HL-60 (cell line): Measurements from ENCODE around the gene SPINK9.

Source experiments
- DNase-seq, 2 experiments: peaks; one replicate each; pipeline ENCODE4 v3.0.0-alpha.2; 2010 to 2020; ENCODE audit warnings: low read depth in 1 of 2, low spot score in 1 of 2
- H3K27ac ChIP-seq: fragments of 250-450 bp; sonication (Bioruptor Pico); replicated peaks from 2 replicates; pipeline ENCODE4 v1.5.1; 2020; ENCODE audit warnings: mild to moderate bottlenecking, moderate library complexity
- H3K27me3 ChIP-seq: fragments of 250-450 bp; sonication (Bioruptor Pico); 2 replicates; pipeline ENCODE4 v1.5.1; 2021; ENCODE audit warnings: mild to moderate bottlenecking, moderate library complexity; ENCODE audit not compliant: insufficient read depth, poor library complexity, severe bottlenecking
- H3K4me3 ChIP-seq: replicated peaks from 2 replicates; pipeline ENCODE4 v1.5.1; 2011; ENCODE audit warnings: mild to moderate bottlenecking, control low read depth, low read length; ENCODE audit not compliant: insufficient read depth
- GABPA ChIP-seq: IDR thresholded peaks from 2 replicates; pipeline ENCODE4 v1.6.1; 2012; ENCODE audit warnings: low read depth
- POLR2AphosphoS5 ChIP-seq: IDR thresholded peaks from 2 replicates; pipeline ENCODE4 v1.6.1; 2012; ENCODE audit warnings: low read depth
- SPI1 ChIP-seq: IDR thresholded peaks from 2 replicates; pipeline ENCODE4 v1.6.1; 2012; ENCODE audit warnings: low read depth, mild to moderate bottlenecking, borderline replicate concordance
- long read RNA-seq: library from polyadenylated mRNA; unstranded; transcript quantifications from one replicate; pipeline ENCODE4 v2.0.0, GENCODE V29; 2020
- TF ChIP-seq, protein P1 (sequence below): IDR thresholded peaks from one replicate; pipeline ENCODE4 v1.5.1; 2011; ENCODE audit warnings: low read length, control low read depth, inconsistent platforms; ENCODE audit not compliant: insufficient read depth
- TF ChIP-seq, protein P2 (sequence below): IDR thresholded peaks from 2 replicates; pipeline ENCODE4 v1.6.1; 2012; ENCODE audit warnings: low read depth; ENCODE audit not compliant: insufficient replicate concordance

The SPINK9 gene, protein sequence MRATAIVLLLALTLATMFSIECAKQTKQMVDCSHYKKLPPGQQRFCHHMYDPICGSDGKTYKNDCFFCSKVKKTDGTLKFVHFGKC
- long read RNA-seq: 0 reads

DNA sequence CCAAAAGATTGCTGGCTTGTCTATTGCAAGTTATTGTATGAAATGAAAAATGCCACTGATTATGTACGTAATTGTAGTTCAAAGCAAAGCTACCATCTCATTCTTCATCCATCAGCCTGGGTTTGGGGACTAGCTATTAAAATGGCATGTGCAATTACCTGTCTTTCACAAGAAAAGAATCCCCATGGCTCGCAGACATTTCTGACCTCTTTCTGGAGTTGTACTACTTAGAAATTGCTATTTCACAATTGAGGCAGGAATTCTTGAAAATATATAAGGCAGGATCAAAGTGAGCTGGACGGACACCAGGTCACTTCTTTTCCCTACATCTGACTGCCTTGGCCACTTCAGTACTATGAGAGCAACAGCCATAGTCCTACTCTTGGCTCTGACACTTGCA lies at the start of gene SPINK9:
Gene SPINK9 (plus strand): TSS at position 301 of the 400 bp plus-strand sequence. CDS start 55 bp downstream, at position 356.
- DNase-seq: no peak
- no peak within 1 kb of the TSS for H3K27ac ChIP-seq
- H3K27me3 ChIP-seq: no peaks in the 10 kb centered on the region
- TF ChIP-seq GABPA (no peak), SPI1 (no peak), POLR2AphosphoS5 (no peak)
- TF ChIP-seq, protein P1, sequence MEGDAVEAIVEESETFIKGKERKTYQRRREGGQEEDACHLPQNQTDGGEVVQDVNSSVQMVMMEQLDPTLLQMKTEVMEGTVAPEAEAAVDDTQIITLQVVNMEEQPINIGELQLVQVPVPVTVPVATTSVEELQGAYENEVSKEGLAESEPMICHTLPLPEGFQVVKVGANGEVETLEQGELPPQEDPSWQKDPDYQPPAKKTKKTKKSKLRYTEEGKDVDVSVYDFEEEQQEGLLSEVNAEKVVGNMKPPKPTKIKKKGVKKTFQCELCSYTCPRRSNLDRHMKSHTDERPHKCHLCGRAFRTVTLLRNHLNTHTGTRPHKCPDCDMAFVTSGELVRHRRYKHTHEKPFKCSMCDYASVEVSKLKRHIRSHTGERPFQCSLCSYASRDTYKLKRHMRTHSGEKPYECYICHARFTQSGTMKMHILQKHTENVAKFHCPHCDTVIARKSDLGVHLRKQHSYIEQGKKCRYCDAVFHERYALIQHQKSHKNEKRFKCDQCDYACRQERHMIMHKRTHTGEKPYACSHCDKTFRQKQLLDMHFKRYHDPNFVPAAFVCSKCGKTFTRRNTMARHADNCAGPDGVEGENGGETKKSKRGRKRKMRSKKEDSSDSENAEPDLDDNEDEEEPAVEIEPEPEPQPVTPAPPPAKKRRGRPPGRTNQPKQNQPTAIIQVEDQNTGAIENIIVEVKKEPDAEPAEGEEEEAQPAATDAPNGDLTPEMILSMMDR: no peak
- TF ChIP-seq, protein P2, sequence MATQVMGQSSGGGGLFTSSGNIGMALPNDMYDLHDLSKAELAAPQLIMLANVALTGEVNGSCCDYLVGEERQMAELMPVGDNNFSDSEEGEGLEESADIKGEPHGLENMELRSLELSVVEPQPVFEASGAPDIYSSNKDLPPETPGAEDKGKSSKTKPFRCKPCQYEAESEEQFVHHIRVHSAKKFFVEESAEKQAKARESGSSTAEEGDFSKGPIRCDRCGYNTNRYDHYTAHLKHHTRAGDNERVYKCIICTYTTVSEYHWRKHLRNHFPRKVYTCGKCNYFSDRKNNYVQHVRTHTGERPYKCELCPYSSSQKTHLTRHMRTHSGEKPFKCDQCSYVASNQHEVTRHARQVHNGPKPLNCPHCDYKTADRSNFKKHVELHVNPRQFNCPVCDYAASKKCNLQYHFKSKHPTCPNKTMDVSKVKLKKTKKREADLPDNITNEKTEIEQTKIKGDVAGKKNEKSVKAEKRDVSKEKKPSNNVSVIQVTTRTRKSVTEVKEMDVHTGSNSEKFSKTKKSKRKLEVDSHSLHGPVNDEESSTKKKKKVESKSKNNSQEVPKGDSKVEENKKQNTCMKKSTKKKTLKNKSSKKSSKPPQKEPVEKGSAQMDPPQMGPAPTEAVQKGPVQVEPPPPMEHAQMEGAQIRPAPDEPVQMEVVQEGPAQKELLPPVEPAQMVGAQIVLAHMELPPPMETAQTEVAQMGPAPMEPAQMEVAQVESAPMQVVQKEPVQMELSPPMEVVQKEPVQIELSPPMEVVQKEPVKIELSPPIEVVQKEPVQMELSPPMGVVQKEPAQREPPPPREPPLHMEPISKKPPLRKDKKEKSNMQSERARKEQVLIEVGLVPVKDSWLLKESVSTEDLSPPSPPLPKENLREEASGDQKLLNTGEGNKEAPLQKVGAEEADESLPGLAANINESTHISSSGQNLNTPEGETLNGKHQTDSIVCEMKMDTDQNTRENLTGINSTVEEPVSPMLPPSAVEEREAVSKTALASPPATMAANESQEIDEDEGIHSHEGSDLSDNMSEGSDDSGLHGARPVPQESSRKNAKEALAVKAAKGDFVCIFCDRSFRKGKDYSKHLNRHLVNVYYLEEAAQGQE: no peak
- H3K4me3 ChIP-seq: no peak within 1 kb of the TSS

DNA sequence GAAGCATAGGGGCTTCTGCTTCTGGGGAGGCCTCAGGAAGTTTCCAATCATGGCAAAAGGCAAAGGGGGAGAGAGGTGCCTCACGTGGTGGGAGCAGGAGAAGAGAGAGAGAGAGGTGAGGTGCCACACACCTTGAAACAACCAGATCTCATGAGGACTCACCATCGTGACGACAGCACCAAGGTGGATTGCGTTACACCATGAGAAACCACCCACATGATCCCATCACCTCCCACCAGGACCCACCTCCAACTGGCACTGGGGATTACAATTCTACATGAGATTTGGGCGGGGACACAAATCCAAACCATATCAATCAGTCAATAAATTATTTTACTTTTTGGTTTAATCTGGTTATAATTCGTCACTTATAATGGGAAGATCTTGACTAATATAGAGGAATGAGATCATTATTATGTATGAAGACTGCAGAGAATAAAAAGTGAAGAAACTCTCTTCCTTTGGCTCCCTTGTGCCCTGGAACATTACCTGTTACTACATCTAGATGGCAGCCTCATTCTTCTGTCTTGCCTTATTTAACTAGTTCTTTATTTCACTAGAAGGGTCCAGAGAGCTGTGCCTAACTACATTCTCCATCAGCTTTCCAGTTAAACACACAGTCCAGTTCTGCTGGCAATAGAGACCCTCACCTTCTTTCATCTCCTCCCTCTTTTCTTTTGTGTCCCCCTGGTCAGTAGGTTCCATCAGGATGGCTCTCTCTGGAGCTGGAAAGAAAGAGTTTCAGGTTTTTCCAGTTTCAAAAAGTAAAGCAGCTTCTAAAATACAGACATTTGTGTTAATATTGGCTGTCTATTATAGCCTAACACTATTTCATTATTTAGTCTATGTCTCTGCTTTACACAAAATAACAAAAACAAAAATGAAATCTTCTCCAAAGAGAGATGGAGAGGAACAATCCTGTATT lies 44.8 kb upstream of the SPINK9 start:
- Histone ChIP-seq H3K27me3 (no peaks in the 10 kb centered on the region), H3K27ac (no peak overlapping the region), H3K4me3 (no peak overlapping the region)
- no peak for TF ChIP-seq SPI1
- no peak for TF ChIP-seq POLR2AphosphoS5
- TF ChIP-seq, protein P1: peak; percentile 16
- TF ChIP-seq, protein P2: no peak
- no peak for TF ChIP-seq GABPA
- no peak for DNase-seq

DNA sequence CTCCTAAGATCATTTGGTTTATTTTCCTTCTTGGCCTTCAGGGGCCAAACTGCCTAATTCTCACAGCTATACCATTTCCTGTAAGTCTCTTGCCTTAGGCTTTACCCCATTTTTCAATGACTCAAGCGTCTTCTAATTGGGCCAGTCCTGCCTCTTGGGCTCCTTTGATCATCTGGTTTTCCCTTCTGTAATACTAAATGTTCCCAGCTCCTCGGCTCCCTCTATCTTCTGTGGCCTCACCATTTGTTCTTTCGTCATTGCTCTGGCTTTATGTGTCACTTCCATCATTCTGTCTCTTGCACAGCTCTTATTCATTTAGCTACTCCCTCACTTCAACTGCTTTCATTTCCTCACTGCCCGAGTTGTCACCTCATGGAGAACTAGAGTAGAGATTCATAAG lies 37.6 kb upstream of the SPINK9 start:
- no peak for DNase-seq
- H3K27me3 ChIP-seq: no peaks in the 10 kb centered on the region

More for the DNA sequence above, 37.6 kb upstream of the SPINK9 start:
- Histone ChIP-seq H3K4me3 (no peak overlapping the region), H3K27ac (no peak overlapping the region)
- TF ChIP-seq, protein P2: no peak
- TF ChIP-seq SPI1: no peak
- no peak for TF ChIP-seq POLR2AphosphoS5
- TF ChIP-seq GABPA: no peak
- TF ChIP-seq, protein P1: no peak
